Ovary (tissue), 3 donors: ENCODE data around the gene PHB1.

Experiments
- CTCF ChIP-seq, 3 donors: fragments of 450-650 bp in 2 of 3; fragments of 200-600 bp in 1 of 3; IDR thresholded peaks; one replicate each; pipeline versions ENCODE4 v1.5.1 to v1.8.0; 2016 to 2022; ENCODE audit warnings: antibody characterized with exemption in 3 of 3, mild to moderate bottlenecking in 1 of 3
- EP300 ChIP-seq: sonication (generic); formaldehyde crosslinking; IDR thresholded peaks from one replicate; pipeline ENCODE4 v1.6.1; 2017; ENCODE audit warnings: antibody characterized with exemption
- POLR2A ChIP-seq: fragments of 450-650 bp; IDR thresholded peaks from one replicate; pipeline ENCODE4 v1.6.1; 2017; ENCODE audit warnings: antibody characterized with exemption, mild to moderate bottlenecking, moderate library complexity
- donor health status: DM: no; HTN: no; CAD: no.

- TF ChIP-seq POLR2A: no peak
- no peak for TF ChIP-seq CTCF (IDR thresholded peaks at IDR 0.05)
- TF ChIP-seq EP300: no peak
These were observed 49.4 kb upstream of the PHB1 start for GRCh38 chr17:49464049-49464448.
